HG03108 (cell line): ENCODE measurements around the gene GTPBP1.

ENCODE experiments used
- ATAC-seq: cut with Tn5 transposase; IDR thresholded peaks from one replicate; pipeline ENCODE4 v1.9.1; 2021; ENCODE audit warnings: moderate library complexity; ENCODE audit not compliant: unreplicated experiment

The GTPBP1 gene

DNA sequence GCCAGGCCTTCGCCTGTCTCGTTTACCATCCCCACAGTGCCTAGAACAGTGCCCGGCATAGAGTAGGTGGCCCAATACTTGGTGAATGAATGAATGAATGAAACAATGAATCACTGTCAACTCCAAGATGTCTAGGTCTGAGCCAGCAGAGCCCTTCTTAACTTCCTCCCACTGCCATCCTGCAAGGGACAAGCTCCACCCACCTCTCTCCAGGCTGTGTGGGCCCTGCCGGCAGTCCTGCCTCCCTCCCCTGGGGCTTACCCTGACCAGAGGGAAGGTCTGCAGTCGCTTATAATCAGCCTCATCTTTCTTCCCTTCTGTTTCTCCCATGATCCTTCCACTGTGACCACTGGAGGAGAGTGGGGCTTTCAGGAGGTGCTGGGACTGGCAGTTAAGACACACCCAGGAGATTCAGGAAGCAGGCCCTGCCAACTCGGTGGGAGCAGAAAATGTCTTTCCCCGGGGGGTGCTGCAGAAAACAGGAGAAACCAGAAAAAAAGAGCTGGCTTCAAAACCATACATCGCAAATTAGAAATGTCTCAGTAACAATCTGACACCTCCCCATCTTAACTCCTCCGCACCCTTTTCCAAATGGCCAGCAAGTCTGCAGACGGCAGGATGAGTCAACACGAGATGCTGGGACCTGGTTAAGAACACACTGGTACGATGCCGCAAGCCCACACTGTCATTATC is 76.8 kb downstream of the GTPBP1 start:
- ATAC-seq: no peak
